Right renal cortex interstitium (tissue), 3 donors: Measurements from ENCODE around the gene SS18L1. TPM values are rescaled to one million over a fixed set of nuclear protein-coding genes. Genes with fewer than 3 reads are reported as not detected.

Source experiments
- DNase-seq, 3 donors: peaks; one replicate each; pipeline ENCODE4 v3.0.0-alpha.2; 2013; ENCODE audit warnings: low read depth in 3 of 3, low spot score in 2 of 3
- polyA plus RNA-seq, 3 donors: library from polyadenylated mRNA; unstranded; fragments of 120-200 nt; gene quantifications; one replicate each; pipeline ENCODE4 v1.2.1, GENCODE V29; 2013; ENCODE audit not compliant: insufficient read length in 3 of 3

Gene SS18L1
- polyA plus RNA-seq, 3 donors: 16.3 to 19.0 (median 18.0) TPM

- no peak for DNase-seq
Observed at GRCh38 chr20:62151835-62152364, 8.3 kb downstream of the SS18L1 start.

DNA sequence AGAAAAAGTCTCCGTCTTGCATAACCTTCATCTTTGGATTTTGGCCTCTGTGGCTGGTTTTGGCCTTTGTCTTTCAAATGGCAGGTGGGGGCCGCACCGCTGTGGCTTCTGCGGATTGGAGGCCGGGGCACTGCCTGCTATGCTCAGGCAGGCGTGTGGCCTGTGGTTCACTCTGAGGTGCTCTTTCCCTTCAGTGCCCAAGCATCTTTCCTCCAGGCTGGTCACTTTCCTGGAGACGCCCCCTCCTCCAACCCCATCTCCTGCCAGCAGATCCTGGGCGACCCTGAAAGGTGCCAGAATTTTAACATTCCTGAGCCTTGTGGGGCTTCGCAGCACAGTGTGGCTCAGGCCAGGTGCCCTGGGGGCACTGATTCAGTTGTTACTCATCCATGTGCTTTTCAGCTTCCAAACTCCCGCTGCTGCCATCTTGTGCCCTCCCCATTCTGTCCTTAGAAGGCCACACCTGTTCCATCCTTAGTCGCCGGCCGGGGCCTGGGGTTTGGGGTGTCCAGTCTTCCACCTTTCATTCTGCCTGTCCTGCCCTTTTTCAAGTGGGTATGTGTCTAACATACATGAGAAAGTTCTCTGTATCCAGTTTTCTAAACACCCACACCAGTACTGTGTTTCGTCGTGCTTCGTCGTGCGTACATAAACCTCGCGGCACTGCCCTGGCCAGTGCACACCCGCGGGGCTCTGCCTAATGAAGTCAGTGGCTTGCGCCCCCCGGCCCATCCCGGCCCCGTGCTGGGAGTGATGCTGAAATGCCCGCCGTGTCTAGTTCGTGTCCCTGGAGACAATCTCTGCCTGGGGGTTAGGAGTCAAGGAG is 12.1 kb downstream of the SS18L1 start:
- no peak for DNase-seq

DNA sequence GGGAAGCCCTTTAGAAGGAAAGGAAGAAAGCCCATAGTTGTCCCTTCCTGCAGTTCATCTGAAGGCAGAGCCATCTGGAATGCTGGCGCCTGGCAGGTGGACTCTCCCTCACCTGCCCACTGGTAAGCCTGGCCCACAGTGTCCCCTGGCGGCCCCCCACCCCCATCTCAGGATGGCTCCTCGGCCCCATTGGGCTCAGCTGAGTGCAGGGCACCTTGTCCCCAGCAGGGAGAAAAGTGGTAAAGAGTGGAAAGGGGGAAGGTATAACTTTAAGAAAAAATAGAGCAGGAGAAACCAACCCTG is 12.6 kb downstream of the SS18L1 start:
- no peak for DNase-seq

GRCh38 chr20:62156592-62157386 is 13.2 kb downstream of the SS18L1 start:
- no peak for DNase-seq

GRCh38 chr20:62157387-62158087 is 14.0 kb downstream of the SS18L1 start:
- no peak for DNase-seq

DNA sequence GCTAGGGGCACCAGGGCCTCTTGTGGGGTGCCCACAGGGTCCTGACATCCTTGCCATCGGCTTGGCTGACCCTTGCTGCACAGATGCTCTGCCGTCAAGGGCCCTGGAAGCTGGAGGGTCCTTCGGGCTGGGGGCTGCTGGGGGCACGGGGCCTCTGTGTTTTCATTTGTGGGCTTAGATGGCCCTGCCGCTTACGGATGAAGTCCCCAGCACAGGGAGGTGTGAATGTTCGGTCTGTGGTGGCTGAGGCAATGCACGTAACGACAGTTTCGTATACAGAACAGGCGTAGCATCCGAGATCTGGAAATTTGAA is 14.5 kb downstream of the SS18L1 start:
- no peak for DNase-seq

GRCh38 chr20:62158541-62158940 is 15.0 kb downstream of the SS18L1 start:
- no peak for DNase-seq

GRCh38 chr20:62159052-62159451 is 15.5 kb downstream of the SS18L1 start:
- DNase-seq: no peak

DNA sequence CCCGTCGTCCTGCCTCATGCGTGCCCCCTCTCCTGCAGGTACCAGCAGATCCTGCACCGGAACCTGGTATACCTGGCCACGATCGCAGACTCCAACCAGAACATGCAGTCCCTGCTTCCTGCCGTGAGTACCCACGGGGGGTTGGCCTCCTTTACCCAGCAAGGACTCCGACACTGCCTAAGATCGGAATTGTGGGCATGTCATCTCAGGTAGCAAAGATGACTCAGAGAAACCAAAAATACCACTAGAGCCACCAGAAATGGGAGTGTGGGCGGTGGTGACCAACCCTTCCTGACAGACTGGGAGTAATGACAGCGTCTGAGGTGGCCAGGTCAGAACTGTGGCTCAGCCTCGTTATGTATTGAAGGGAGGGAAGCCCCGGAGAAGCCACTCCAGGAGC is 16.3 kb downstream of the SS18L1 start:
- DNase-seq: no peak

GRCh38 chr20:62160253-62160652 is 16.7 kb downstream of the SS18L1 start:
- no peak for DNase-seq

- no peak for DNase-seq
Observed at GRCh38 chr20:62160876-62161275, 17.3 kb downstream of the SS18L1 start.

- no peak for DNase-seq
Observed at GRCh38 chr20:62161347-62161746, 17.8 kb downstream of the SS18L1 start.

DNA sequence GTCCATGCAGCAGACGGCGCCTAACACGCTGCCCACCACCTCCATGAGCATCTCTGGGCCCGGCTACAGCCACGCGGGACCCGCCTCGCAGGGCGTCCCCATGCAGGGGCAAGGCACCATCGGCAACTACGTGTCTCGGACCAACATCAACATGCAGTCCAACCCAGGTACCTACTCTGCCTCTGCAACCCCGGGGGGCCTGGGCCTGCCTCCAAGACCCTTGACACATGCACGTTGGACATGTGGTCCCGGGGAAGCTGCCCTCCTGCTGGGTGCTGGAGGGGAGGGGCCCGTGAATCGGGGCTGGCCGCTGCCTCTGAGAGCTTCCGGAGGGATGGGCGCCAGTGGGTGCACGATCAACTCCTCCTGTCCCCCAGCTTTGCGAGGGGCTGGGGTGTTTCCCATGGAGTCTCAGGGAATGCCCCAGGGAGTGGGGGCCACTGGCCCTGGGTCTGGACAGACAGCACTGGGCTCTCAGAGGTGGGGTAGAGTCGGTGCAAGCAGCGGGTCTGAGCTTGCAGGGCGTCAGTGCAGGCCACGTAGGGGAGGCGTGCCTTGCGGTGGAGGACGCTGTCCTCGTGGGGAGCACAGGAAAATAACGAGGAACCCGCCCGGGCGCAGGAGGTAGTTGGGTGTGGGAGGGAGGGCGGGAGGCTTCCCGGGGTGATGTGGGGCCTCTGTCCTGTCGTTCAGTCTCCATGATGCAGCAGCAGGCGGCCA is 19.4 kb downstream of the SS18L1 start:
- no peak for DNase-seq

DNA sequence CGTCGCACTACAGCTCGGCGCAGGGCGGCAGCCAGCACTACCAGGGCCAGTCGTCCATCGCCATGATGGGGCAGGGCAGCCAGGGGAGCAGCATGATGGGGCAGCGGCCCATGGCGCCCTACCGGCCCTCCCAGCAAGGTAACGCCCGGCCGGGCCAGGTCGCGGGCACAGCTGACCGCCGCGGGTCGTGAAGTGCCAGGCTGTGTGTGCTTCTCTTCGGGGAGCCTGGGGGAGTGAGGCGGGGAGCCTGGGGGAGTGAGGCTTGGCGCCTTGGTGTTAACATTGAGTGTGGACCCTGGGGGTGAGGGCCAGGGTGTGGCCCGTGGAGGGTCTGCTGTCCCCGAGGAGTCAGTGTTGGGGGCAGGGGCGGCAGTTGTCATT is 19.9 kb downstream of the SS18L1 start:
- DNase-seq: no peak

DNA sequence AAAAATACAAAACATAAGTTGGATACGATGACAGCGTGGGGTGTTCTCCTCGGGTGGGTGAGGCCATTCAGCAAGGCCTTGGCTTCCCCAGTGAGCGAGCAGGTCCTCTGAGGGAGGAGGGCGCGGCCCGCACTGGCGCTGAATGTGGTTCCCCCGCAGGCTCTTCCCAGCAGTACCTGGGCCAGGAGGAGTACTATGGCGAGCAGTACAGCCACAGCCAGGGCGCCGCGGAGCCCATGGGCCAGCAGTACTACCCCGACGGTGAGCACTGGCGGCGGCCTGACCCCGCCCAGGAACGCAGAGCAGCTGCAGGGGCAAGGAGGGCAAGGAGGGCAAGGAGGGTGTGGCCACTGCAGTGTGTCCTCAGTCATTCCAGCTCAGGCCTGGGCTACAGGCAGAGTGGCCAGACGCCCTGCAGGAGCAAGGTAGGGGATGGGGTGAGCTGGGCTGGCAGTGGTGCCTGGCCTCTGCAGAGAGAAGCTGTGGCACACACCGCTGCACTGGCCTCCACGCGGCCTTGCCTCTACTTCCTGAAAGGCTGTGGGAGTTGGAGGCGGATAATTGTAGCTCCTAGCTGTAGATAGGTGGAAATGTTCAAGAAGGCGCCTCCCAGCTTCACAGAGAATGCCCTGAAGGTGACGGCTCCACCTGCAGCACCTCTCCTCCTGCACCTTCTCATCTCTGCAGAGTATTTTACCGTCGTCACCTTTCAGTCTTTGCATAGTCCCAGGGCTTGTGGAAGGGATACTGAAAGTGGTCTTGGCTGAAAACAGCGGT is 20.6 kb downstream of the SS18L1 start:
- no peak for DNase-seq

GRCh38 chr20:62164879-62165761 is 21.6 kb downstream of the SS18L1 start:
- DNase-seq: no peak

DNA sequence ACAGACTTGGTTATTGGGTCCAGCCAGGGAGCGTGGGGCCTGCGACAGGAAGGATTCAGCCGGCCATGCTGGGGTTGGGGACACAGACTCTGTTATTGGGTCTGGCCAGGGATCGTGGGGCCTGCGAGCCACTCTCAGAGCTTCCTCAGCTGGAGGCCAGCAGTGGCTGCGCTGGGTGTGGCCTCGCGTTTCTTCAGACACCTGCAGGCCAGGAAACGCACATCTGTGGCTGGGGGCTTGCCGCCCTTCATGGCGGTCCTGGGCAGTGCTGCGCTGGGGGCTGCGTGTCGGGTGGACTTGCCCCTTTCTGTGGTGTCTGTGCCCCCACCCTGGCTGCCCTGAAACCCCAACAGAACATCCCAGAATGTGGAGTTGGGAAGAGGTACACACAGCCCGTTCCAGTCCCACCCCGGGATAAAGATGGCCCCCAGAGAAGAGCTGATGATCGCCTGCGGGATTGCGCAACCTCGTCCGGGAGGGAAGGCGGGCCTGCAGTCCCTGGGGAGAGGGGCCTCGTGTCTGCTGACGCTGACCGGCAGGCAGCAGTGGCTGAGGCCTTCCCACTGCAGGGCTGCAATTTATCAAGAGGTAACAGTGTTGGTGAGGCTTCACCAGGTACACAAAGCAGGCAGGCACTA is 22.3 kb downstream of the SS18L1 start:
- no peak for DNase-seq

- no peak for DNase-seq
Observed at GRCh38 chr20:62167474-62167873, 23.9 kb downstream of the SS18L1 start.

GRCh38 chr20:62168061-62168460 is 24.5 kb downstream of the SS18L1 start:
- DNase-seq: no peak
